Measurements from ENCODE around the gene EED.
"Not testable (repeated sequence)": the region's sequence is repeated elsewhere in the genome, so short reads cannot be mapped to it uniquely, and the experiment has no call there.

Gene EED

GRCh38 chr11:86292912-86293616 lies 48.5 kb downstream of the EED start:
- no peak for DNase-seq (ENCODE audit: low spot score)

GRCh38 chr11:86294026-86294425 lies 49.5 kb downstream of the EED start:
- no peak for DNase-seq (ENCODE audit: low spot score)

- no peak for DNase-seq (ENCODE audit: low spot score)
Observed at GRCh38 chr11:86301742-86302091, 57.2 kb downstream of the EED start.

GRCh38 chr11:86302092-86302793 lies 57.7 kb downstream of the EED start, which contains the start of gene HIKESHI:
HIKESHI (plus strand) TSS chr11:86302240; CDS start chr11:86302449, 209 bp downstream.
- peak; percentile 91 for DNase-seq (ENCODE audit: low spot score)

- DNase-seq (ENCODE audit: low spot score), result no peak
Observed at GRCh38 chr11:86303257-86303656, 58.7 kb downstream of the EED start.

- DNase-seq (ENCODE audit: low spot score), result not testable (repeated sequence)
Observed at GRCh38 chr11:86308710-86309109, 64.2 kb downstream of the EED start.

- DNase-seq (ENCODE audit: low spot score), result no peak
Observed at GRCh38 chr11:86313793-86314192, 69.2 kb downstream of the EED start.

- DNase-seq (ENCODE audit: low spot score), result no peak
Observed at GRCh38 chr11:86314636-86315035, 70.1 kb downstream of the EED start.

Measured in D341Med (cell line).